Astrocyte of the spinal cord (primary cell): ENCODE results near the gene NRARP.

Experiments
- DNase-seq: peaks from one replicate; pipeline ENCODE4 v3.0.0; 2011; ENCODE audit warnings: low read depth, low spot score
- H3K4me3 ChIP-seq: 2 replicates; pipeline ENCODE4 v1.5.1; 2011; ENCODE audit warnings: low read depth, mild to moderate bottlenecking, low read length, moderate library complexity
- in situ Hi-C: cut with HindIII; loops from 2 replicates; pipeline ENCODE4 v1.10.0; 2017; ENCODE audit warnings: low sequenced_read_pairs
- TF ChIP-seq, protein P1 (sequence below): IDR thresholded peaks from 2 replicates; pipeline ENCODE4 v1.5.1; 2012; ENCODE audit warnings: low read depth, mild to moderate bottlenecking, low read length, inconsistent platforms

The NRARP gene

DNA sequence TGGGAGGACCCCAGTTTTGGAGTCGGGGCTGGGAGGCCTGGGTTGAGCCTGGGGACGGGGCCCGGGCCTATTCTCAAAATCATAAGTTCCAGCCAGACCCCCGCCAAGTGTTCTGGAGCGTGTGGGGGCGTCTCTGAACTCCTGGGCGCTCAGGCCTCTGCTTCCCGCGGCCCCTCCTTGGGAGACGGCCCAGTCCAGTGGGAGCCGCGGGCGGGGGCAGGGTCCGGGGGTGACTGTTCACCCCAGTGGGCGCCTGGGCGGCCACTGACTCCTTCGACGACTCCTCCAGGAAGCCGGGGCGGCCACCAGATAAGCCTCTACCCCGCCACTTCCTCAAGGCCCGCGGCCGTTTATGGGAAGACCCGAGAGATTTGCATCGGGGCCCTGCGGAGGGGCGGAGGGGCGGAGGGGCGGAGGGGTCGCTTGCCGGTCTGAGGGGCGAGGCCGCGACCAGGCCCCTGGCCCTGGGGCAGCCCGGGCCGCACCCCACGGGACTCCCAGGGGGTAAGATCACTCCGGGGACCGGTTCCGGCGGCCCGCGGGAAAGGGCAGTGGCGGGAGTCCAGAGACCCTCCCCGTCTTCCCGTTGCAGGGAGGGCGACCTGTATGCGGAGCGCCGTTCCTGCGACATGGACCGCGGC lies 23.9 kb downstream of the NRARP start:
- peak overlapping the region; percentile 65 for H3K4me3 ChIP-seq
- DNase-seq = no peak
- TF ChIP-seq, protein P1, sequence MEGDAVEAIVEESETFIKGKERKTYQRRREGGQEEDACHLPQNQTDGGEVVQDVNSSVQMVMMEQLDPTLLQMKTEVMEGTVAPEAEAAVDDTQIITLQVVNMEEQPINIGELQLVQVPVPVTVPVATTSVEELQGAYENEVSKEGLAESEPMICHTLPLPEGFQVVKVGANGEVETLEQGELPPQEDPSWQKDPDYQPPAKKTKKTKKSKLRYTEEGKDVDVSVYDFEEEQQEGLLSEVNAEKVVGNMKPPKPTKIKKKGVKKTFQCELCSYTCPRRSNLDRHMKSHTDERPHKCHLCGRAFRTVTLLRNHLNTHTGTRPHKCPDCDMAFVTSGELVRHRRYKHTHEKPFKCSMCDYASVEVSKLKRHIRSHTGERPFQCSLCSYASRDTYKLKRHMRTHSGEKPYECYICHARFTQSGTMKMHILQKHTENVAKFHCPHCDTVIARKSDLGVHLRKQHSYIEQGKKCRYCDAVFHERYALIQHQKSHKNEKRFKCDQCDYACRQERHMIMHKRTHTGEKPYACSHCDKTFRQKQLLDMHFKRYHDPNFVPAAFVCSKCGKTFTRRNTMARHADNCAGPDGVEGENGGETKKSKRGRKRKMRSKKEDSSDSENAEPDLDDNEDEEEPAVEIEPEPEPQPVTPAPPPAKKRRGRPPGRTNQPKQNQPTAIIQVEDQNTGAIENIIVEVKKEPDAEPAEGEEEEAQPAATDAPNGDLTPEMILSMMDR = no peak
- in situ Hi-C loops = no loop called here

DNA sequence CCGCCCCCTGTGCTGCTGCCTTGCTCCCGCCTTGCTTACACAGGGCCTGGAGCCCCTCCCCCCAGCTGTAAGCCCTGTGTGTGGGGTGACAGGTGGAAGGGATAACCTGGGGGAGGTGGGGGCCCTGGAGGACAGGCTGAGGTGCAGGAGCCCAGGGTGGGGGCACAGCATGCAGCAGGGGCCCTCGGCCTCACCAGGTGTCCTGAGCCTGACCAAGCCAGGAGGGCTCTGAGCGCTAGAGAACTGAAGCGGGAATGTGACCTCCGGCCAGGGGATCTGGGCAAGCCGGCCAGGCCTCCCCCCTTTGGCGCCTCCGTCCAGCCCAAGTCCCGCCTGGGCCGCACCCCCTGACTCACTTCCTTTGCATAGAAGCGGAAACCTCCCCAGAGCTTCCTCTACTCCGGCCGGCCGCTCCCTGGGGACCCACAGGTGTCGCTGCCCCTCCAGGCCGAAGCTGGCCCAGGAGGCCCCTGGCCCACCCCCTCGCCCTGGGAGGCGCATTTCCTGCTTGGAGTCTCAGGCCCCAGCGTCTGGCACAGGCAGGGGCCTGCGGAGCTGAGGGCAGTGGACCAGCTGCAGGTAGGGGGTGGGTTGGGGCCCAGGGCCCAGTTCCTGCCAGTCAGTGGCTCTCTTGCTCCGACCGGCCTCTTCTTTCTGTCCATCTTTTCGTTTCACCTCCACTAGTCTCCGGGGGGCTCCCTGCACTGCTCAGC lies 24.6 kb downstream of the NRARP start, which contains the start of gene TOR4A:
TOR4A (plus strand) TSS at position 398 of the 713 bp plus-strand sequence. CDS start 964 bp downstream, outside the sequence.
- TF ChIP-seq, protein P1 = peak; percentile 49
- DNase-seq = peak; percentile 89
- peak within 1 kb of the TSS; percentile 65 for H3K4me3 ChIP-seq
- in situ Hi-C loops = no loop called here

DNA sequence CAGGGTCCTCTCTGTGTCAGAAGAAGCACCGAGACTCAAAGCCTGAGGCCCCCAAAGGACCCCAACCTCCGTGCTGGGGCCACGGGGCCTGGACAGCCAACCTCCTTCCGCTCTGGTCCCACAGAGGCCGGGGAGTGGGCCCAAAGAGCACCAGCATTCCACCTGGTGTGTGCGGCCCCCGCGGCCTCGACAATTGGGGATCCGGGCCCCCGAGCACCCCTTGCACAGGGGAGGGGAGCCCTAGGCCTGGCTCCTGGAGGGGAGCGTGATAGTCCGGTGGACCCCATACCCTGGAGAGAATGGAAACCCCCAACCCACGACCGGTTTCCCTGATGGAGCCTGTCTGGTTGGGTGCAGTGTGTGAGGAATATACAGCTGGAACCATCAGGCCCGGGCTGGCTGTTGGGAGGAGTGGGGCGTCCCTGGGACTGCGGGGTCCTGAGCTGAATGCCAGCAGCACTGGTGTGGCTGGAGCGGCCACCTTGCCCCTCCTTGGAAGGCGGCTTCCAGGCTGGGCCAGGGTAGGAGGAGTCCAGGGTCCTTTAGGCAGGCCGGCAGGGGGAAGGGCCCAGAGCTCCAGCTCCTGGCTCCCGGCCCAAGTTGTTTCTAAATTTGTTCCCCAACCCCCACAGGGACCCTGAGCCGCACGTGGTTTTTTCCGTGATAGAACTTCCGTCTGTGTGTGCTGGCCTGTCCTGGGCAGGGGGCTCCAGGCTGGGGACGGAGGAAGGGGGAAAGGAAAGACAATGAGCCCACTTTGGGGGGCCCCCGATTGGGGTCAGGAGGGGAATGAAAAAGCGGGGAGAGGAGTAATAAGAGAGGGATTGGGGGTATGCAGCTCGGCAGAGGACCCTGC lies 25.4 kb downstream of the NRARP start:
- TF ChIP-seq, protein P1 = no peak
- H3K4me3 ChIP-seq = peak overlapping the region; percentile 65
- in situ Hi-C loops = no loop called here
- DNase-seq = peak; percentile 53

DNA sequence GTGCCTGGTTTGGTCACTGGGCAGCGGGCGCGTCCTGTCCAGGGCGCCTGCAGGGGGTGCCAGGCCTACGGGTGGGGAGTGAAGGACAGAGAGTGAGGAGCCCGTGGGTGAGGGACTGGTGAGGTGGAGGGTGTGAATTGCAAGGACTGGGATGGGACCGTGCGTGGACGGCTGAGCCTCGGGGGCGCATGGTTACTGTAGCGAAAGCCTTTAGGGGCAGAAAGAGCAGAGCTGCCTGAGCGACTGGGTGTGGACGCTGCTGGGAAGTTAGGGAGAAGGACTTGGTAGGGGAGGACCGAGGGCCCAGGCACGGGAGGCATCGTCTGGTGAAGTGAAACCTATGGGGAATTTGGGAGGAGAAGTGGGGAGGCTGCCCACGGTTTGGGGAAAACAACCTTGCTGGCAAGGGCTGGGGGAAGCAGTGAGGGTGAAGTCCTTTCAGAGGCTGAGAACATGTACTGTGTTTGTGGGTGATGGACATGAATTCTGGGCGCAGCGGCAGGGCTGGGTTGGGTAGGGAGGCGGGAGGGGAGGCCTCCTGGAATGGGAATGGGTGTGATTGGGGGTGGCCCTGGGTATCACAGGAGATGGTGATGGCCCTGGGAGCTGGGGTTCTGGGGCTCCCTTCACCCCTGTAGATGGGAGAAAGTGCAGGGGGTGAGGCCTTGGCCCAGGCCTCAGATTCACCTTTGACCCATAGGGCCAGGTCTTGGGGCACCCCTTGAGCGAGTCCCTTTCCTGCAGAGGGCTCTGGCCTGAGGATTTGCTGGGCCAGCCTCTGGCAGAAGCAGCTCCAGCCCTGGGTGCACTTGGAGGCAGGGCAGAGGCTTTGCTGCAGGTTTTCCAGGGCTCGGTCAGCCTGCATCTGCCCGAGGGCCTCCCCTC lies 26.2 kb downstream of the NRARP start:
- no peak overlapping the region for H3K4me3 ChIP-seq
- in situ Hi-C loops = no loop called here
- DNase-seq = no peak
- TF ChIP-seq, protein P1 = no peak

DNA sequence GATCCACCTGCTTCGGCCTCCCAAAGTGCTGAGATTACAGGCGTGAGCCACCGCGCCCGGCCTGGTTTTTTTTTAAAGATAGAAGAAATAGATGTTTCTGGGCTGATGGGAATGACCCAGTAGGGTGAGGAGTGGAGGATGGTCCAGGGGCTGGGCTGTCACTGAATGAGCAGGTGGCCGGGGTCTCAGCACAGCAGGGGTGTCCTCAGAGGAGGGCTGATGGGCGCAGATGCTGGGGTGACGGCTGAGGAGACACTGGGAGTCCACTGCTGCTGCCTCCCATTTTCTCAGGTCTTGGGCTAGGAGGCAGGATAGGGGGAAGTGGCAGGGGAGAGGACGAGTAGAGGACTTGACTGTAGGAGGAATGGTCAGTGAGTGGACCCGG lies 26.9 kb downstream of the NRARP start:
- H3K4me3 ChIP-seq = no peak overlapping the region
- TF ChIP-seq, protein P1 = no peak
- in situ Hi-C loops = no loop called here
- no peak for DNase-seq
